CD8-positive, alpha-beta memory T cell (primary cell): ENCODE measurements around the gene TMEM131L. TPM values are rescaled to one million over a fixed set of nuclear protein-coding genes. Genes with fewer than 3 reads are reported as not detected.

ENCODE experiments used
- CTCF ChIA-PET: fragments of 350-600 bp; sonication (Branson Sonifier 250); formaldehyde crosslinking; loops from one replicate; lab custom pipeline; 2021; ENCODE audit warnings: antibody characterized with exemption; lab: Charles Lee
- POLR2A ChIA-PET: fragments of 350-600 bp; sonication (Branson Sonifier 250); formaldehyde crosslinking; loops from one replicate; lab custom pipeline; 2021; ENCODE audit warnings: antibody characterized with exemption; lab: Charles Lee
- DNase-seq, 5 donors: peaks; one replicate each; pipeline versions ENCODE4 v3.0.0 to v3.0.0-alpha.2; 2020 to 2022; ENCODE audit warnings: mixed read lengths in 1 of 5
- H3K27ac ChIP-seq: one replicate; pipeline ENCODE4 v1.7.0; 2013; ENCODE audit warnings: low read depth, mild to moderate bottlenecking, low read length, moderate library complexity
- H3K27me3 ChIP-seq: 2 replicates; pipeline ENCODE4 v1.7.0; 2013; ENCODE audit warnings: low read length, mild to moderate bottlenecking; ENCODE audit not compliant: insufficient read depth, poor library complexity, severe bottlenecking
- H3K36me3 ChIP-seq: 2 replicates; pipeline ENCODE4 v1.7.0; 2013; ENCODE audit warnings: mild to moderate bottlenecking, low read length, moderate library complexity; ENCODE audit not compliant: insufficient read depth
- H3K4me1 ChIP-seq: 2 replicates; pipeline ENCODE4 v1.7.0; 2013; ENCODE audit warnings: mild to moderate bottlenecking, low read length, moderate library complexity; ENCODE audit not compliant: insufficient read depth
- H3K4me3 ChIP-seq: 2 replicates; pipeline ENCODE4 v1.7.0; 2013; ENCODE audit warnings: mild to moderate bottlenecking, low read length
- H3K9me3 ChIP-seq: 2 replicates; pipeline ENCODE4 v1.7.0; 2013; ENCODE audit warnings: mild to moderate bottlenecking, low read length
- H3K27ac Mint-ChIP-seq, 8 donors: one replicate each; pipeline ENCODE4 v1.8.0; 2020 to 2021; ENCODE audit warnings: mixed read lengths in 8 of 8, mild to moderate bottlenecking in 6 of 8, inconsistent platforms in 3 of 8, moderate library complexity in 3 of 8
- H3K27me3 Mint-ChIP-seq, 2 donors: one replicate each; pipeline ENCODE4 v1.8.0; 2020 to 2021; ENCODE audit warnings: mixed read lengths in 2 of 2, mild to moderate bottlenecking in 1 of 2, moderate library complexity in 1 of 2
- H3K36me3 Mint-ChIP-seq, 3 donors: one replicate each; pipeline ENCODE4 v1.8.0; 2020 to 2021; ENCODE audit warnings: mixed read lengths in 3 of 3, inconsistent platforms in 1 of 3, mild to moderate bottlenecking in 1 of 3
- H3K4me1 Mint-ChIP-seq, 3 donors: one replicate each; pipeline ENCODE4 v1.8.0; 2020 to 2021; ENCODE audit warnings: mixed read lengths in 3 of 3, inconsistent platforms in 1 of 3, mild to moderate bottlenecking in 1 of 3
- H3K4me3 Mint-ChIP-seq, 7 donors: one replicate each; pipeline ENCODE4 v1.8.0; 2020 to 2021; ENCODE audit warnings: mixed read lengths in 7 of 7, mild to moderate bottlenecking in 6 of 7, moderate library complexity in 4 of 7, inconsistent platforms in 2 of 7
- H3K9me3 Mint-ChIP-seq, 5 donors: one replicate each; pipeline ENCODE4 v1.8.0; 2020 to 2022; ENCODE audit warnings: mixed read lengths in 5 of 5, mild to moderate bottlenecking in 3 of 5, moderate library complexity in 2 of 5, inconsistent platforms in 1 of 5
- polyA plus RNA-seq: library from polyadenylated mRNA; unstranded; fragments of 300-500 nt; fragmentation: Illumina TruSeq; gene quantifications from one replicate; pipeline ENCODE4 v1.2.3, GENCODE V29; 2021
- total RNA-seq, 2 experiments: library from RNA; stranded (reverse); gene quantifications; one replicate each; pipeline ENCODE4 v1.2.3, GENCODE V29; 2021

TMEM131L gene
- total and polyA plus RNA-seq, 3 experiments from 2014 or later: 28.1 to 29.6 (median 28.6) TPM

DNA sequence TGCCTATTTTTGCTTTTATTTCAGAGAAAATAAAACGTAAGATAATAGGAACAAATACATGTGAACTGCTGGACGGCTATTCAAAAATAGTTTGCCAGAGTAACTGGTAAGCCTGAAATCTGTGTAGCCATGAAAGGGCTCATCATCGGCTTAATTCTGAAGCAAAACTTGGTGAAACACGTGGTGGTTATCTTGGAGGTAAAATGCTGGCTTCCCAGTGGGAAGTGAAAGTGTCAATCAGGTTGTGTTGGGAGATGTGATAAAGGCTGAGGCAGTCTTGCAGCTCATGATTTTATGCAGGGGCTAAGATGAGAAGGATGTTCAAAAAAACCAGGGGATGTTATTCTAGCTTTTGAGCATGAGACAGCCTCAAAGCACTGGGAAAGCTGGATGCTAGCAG, 181.8 kb downstream of the TMEM131L start:
- Mint-ChIP-seq H3K27me3 (no peaks in the 10 kb centered on the region), H3K4me3 (no peak overlapping the region), H3K9me3 (no peaks in the 10 kb centered on the region), H3K36me3 (no peaks in the 10 kb centered on the region), H3K4me1 (peaks cover 15 to 28% (median 26%) of the 10 kb centered on the region in 3 donors), H3K27ac (no peak overlapping the region)
- H3K9me3 ChIP-seq: no peaks in the 10 kb centered on the region
- no peak for DNase-seq
- H3K4me1 ChIP-seq: peaks cover 23% of the 10 kb centered on the region
- POLR2A ChIA-PET: no interaction called here
- CTCF ChIA-PET: interaction anchor here (0.9 to 1.9 kb wide), 3 partner anchors 74 to 302 kb away, joined by 3 to 5 read pairs (median 4); no protein-coding TSS in a partner anchor
- no peak overlapping the region for H3K4me3 ChIP-seq
- H3K36me3 ChIP-seq: no peaks in the 10 kb centered on the region
- H3K27ac ChIP-seq: no peak overlapping the region
- no peaks in the 10 kb centered on the region for H3K27me3 ChIP-seq

DNA sequence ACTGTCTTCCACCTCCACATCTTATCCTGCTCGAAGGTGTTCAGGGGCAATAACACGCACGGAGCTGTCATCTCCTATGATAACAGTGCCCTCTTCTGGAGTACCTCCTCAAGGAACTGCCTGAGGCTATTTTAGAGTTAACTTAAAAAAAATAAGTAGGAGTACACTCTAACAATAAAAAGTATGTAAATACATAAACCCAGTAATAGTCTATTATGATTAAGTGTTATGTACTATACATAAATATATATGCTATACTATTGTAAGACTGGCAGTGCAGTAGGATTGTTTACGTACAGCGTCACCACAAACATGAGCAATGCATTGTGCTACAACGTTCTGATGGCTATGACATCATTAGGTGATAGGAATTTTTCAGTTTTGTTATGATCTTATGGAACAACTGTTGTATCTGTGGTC, 183.4 kb downstream of the TMEM131L start:
- DNase-seq: no peak
- Histone ChIP-seq H3K4me3 (no peak overlapping the region), H3K27me3 (no peaks in the 10 kb centered on the region), H3K27ac (no peak overlapping the region), H3K9me3 (no peaks in the 10 kb centered on the region), H3K36me3 (no peaks in the 10 kb centered on the region), H3K4me1 (peaks cover 23% of the 10 kb centered on the region)
- H3K4me1 Mint-ChIP-seq: peaks cover 13 to 22% (median 22%) of the 10 kb centered on the region in 3 donors
- H3K27ac Mint-ChIP-seq: no peak overlapping the region
- ChIA-PET CTCF (interaction anchor here (0.7 to 1.2 kb wide), 2 partner anchors 10 to 15 kb away, joined by 3 to 5 read pairs; no protein-coding TSS in a partner anchor), POLR2A (no interaction called here)
- H3K36me3 Mint-ChIP-seq: no peaks in the 10 kb centered on the region
- H3K27me3 Mint-ChIP-seq: no peaks in the 10 kb centered on the region
- no peaks in the 10 kb centered on the region for H3K9me3 Mint-ChIP-seq
- no peak overlapping the region for H3K4me3 Mint-ChIP-seq

DNA sequence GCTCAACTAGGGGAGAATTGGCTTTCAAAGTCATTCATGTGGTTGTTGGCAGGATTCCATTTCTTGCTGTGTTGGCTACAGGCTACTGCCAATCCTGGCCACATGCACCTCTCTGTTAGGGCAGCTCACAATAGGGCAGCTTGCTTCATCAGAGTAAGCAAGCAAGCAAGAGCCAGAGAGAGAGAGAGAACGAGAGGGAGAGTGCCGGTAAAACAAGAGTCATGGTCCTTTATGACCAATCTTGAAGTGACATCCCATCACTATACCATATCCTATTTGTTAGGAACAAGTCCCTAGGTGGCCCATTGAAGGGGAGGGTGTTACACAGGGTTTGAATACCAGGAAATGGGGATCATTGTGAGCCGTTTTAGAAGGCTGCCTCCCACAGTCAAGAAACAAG, 185.0 kb downstream of the TMEM131L start:
- Mint-ChIP-seq H3K4me1 (peaks cover 13 to 22% (median 22%) of the 10 kb centered on the region in 3 donors), H3K9me3 (no peaks in the 10 kb centered on the region), H3K27me3 (peaks cover 3 to 14% of the 10 kb centered on the region in 2 donors), H3K4me3 (peak overlapping the region in 3 of 7 donors; percentile 18 to 48 (median 48)), H3K27ac (peak overlapping the region in 7 of 8 donors; percentile 12 to 84 (median 48)), H3K36me3 (no peaks in the 10 kb centered on the region)
- Histone ChIP-seq H3K36me3 (no peaks in the 10 kb centered on the region), H3K9me3 (no peaks in the 10 kb centered on the region), H3K4me1 (peaks cover 23% of the 10 kb centered on the region), H3K27ac (no peak overlapping the region), H3K27me3 (no peaks in the 10 kb centered on the region), H3K4me3 (no peak overlapping the region)
- ChIA-PET CTCF (interaction anchor here (1.0 to 2.3 kb wide), 2 partner anchors 8 to 306 kb away, joined by 4 to 8 read pairs; partner anchors contain the start of gene MND1), POLR2A (no interaction called here)
- no peak for DNase-seq

DNA sequence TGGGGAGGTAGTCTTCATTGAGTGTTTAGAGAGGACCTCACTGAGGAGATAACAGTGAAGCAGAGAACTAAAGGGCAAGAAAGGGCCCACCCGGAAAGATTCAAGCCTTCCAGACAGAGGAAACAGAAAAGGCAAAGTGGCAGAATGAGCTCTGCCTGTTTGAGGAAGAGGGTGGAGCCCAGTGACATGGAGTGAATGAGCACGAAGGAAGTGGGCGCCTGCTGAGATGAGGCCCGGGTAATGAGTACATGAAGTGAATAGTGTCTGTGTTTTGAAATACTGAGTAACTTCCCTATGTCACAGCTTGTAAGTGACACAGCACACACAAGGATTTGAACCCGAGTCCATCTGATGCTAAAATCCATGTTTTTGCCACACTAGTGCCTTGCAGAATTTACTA, 185.4 kb downstream of the TMEM131L start:
- DNase-seq: peak in 4 of 5 donors; percentile 5 to 52 (median 24)
- Histone ChIP-seq H3K27ac (no peak overlapping the region), H3K9me3 (no peaks in the 10 kb centered on the region), H3K27me3 (no peaks in the 10 kb centered on the region), H3K4me3 (no peak overlapping the region), H3K36me3 (no peaks in the 10 kb centered on the region), H3K4me1 (peaks cover 23% of the 10 kb centered on the region)
- POLR2A ChIA-PET: no interaction called here
- Mint-ChIP-seq H3K27ac (peak overlapping the region in 7 of 8 donors; percentile 12 to 95 (median 64)), H3K36me3 (no peaks in the 10 kb centered on the region), H3K9me3 (no peaks in the 10 kb centered on the region), H3K27me3 (peaks cover 3 to 17% of the 10 kb centered on the region in 2 donors), H3K4me1 (peaks cover 13 to 22% (median 22%) of the 10 kb centered on the region in 3 donors), H3K4me3 (peak overlapping the region in 2 of 7 donors; percentile 18 to 48)
- CTCF ChIA-PET: interaction anchor here (1.0 to 2.3 kb wide), 2 partner anchors 9 to 307 kb away, joined by 4 to 8 read pairs; partner anchors contain the start of gene MND1

DNA sequence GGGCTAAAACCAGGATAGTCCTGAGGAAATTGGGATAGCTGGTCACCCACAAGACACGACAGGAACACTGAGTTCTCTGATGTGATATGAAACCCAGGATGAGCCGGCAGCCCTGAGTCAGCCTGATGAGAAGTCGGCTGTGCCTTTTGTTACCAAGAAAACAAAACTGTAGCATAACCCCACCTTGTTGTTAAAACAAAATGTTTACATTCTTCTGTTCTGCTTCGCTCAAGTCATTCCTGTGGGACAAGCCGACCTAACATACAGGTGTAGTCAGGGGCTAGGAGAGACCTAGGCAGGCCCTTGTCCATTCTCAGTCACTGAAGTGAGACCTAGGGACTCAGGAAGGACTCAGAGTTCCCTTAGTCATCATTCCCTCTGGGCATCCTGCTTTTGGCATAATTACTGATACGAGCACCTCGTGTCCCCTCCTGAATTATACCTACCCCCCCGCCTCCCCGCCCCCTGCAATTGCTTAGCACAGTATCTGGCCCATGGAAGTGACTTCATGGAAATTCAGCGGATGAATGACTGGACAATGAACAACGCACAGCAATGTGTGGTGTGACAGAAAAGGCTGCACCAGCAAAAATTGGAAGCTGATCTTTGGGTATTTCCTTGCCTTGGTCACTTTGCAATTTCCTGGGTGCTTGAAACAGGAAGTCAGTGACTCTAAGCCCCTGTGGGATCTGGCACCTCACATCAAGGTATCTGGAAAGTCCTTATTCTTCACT, 186.1 kb downstream of the TMEM131L start:
- no peak for DNase-seq

DNA sequence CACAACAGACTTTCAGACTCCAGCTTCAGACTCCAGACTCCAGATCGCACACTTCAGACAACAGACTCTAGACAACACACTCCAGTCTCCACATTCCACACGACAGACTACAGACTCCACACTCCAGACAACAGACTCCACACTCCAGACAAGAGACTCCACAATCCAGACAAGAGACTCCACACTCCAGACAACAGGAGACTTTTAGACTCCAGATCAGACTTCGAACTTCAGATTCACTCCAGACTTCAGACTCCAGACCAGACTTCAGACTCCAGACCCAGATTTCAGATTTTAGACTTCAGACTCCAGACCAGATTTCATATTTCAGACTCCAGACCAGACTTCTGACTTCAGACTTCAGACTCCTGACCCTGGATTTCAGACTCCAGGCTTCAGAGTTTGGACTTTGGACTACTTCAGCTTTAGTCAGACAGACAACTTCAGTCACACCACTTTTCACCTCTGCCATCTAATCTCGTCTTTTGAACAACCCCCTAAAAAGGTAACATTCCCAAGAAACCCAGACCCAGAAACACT, 188.9 kb downstream of the TMEM131L start:
- Mint-ChIP-seq H3K4me3 (no peak overlapping the region), H3K27me3 (peaks cover 3 to 31% of the 10 kb centered on the region in 2 donors), H3K4me1 (peaks cover 13 to 22% (median 22%) of the 10 kb centered on the region in 3 donors), H3K27ac (peak overlapping the region in 1 of 8 donors; percentile 31), H3K36me3 (no peaks in the 10 kb centered on the region), H3K9me3 (no peaks in the 10 kb centered on the region)
- Histone ChIP-seq H3K9me3 (no peaks in the 10 kb centered on the region), H3K4me3 (no peak overlapping the region), H3K4me1 (peaks cover 19% of the 10 kb centered on the region), H3K36me3 (no peaks in the 10 kb centered on the region), H3K27ac (no peak overlapping the region), H3K27me3 (no peaks in the 10 kb centered on the region)
- DNase-seq: no peak
- POLR2A ChIA-PET: no interaction called here
- CTCF ChIA-PET: no interaction called here

More for the DNA sequence above, 186.1 kb downstream of the TMEM131L start:
- peaks cover 13 to 22% (median 22%) of the 10 kb centered on the region in 3 donors for H3K4me1 Mint-ChIP-seq
- Histone ChIP-seq H3K4me1 (peaks cover 23% of the 10 kb centered on the region), H3K36me3 (no peaks in the 10 kb centered on the region), H3K27ac (no peak overlapping the region), H3K9me3 (no peaks in the 10 kb centered on the region), H3K27me3 (no peaks in the 10 kb centered on the region), H3K4me3 (no peak overlapping the region)
- CTCF ChIA-PET: interaction anchor here (1.0 to 2.3 kb wide), 2 partner anchors 9 to 307 kb away, joined by 4 to 8 read pairs; partner anchors contain the start of gene MND1
- no peaks in the 10 kb centered on the region for H3K36me3 Mint-ChIP-seq
- POLR2A ChIA-PET: no interaction called here
- no peaks in the 10 kb centered on the region for H3K9me3 Mint-ChIP-seq
- H3K4me3 Mint-ChIP-seq: no peak overlapping the region
- peaks cover 3 to 20% of the 10 kb centered on the region in 2 donors for H3K27me3 Mint-ChIP-seq
- H3K27ac Mint-ChIP-seq: peak overlapping the region in 3 of 8 donors; percentile 51 to 95 (median 84)

DNA sequence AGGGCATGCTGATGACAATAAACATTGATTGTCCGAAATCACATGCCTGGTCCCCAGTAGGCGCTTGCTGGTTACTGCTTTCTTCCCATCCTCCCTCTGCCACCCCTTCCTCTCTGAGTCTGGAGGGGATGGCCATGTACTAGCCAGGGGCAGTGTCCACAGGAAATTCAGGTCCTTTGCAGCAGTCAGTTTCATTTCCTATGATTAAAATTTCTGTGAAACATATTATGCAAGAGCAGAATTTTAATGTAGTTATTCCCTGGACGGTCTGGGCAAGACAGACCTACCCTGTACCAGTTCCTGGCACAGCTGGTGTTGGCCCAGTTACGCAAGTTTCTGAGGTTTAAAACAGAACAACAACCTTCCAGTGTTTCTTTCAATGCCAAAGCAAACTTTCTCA, 189.8 kb downstream of the TMEM131L start:
- H3K36me3 Mint-ChIP-seq: no peaks in the 10 kb centered on the region
- no peak overlapping the region for H3K27ac ChIP-seq
- no peaks in the 10 kb centered on the region for H3K9me3 Mint-ChIP-seq
- ChIA-PET CTCF (no interaction called here), POLR2A (no interaction called here)
- peaks cover 17% of the 10 kb centered on the region for H3K4me1 ChIP-seq
- H3K4me1 Mint-ChIP-seq: peaks cover 13 to 20% (median 19%) of the 10 kb centered on the region in 3 donors
- no peaks in the 10 kb centered on the region for H3K36me3 ChIP-seq
- no peak for DNase-seq
- H3K27me3 Mint-ChIP-seq: peaks cover 3 to 31% of the 10 kb centered on the region in 2 donors
- H3K27me3 ChIP-seq: no peaks in the 10 kb centered on the region
- no peak overlapping the region for H3K27ac Mint-ChIP-seq
- H3K4me3 Mint-ChIP-seq: no peak overlapping the region
- no peaks in the 10 kb centered on the region for H3K9me3 ChIP-seq
- no peak overlapping the region for H3K4me3 ChIP-seq
